ENCODE measurements around the gene CSKMT.

CSKMT gene

DNA sequence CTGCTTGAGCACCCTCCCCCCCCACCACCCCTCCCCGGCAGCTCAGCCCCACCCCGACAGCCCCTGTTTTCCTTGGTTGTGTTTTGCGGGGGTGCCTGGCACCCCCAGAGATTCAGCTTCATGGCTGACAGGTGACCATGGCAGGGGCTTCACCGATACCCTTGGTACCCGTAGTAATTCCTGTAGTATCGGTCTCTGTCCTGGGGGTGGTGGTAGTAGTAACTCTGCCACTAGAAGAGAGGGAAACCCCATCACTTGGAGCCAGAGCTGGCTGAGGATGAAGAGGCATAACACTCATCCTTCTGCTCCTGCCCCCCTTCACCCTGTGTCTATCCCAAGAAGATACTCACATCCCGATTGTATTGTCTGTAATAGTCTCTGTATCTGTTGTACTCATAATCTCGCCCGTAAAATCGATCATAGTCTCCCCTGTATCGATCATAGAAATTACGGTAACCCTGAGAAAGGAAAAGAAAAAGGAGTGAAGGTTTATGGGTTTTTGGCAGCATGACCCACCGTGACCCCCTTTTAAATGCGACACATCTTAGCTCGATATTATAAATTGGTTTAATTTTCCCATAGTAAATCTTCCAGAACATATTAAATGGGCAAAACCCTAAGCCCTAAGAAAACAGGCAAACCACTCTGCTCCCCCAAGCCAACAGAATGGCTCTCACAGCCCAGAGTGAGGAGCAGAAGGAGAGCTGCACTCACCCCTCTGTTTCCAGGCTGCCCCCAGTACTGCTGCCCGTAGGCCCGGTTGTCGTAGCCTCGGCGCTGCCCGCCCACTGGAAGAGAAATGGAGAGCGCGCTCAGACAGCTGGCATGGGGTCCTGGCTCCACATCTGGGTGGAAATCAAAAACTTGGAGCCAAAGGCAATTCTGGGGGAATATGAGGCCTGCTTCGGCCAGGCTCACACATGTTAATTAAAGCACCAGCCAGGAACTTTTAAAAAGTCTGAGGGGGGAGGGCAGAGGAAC is 50.3 kb downstream of the CSKMT start:
- TF ChIP-seq, protein P1, sequence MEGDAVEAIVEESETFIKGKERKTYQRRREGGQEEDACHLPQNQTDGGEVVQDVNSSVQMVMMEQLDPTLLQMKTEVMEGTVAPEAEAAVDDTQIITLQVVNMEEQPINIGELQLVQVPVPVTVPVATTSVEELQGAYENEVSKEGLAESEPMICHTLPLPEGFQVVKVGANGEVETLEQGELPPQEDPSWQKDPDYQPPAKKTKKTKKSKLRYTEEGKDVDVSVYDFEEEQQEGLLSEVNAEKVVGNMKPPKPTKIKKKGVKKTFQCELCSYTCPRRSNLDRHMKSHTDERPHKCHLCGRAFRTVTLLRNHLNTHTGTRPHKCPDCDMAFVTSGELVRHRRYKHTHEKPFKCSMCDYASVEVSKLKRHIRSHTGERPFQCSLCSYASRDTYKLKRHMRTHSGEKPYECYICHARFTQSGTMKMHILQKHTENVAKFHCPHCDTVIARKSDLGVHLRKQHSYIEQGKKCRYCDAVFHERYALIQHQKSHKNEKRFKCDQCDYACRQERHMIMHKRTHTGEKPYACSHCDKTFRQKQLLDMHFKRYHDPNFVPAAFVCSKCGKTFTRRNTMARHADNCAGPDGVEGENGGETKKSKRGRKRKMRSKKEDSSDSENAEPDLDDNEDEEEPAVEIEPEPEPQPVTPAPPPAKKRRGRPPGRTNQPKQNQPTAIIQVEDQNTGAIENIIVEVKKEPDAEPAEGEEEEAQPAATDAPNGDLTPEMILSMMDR (IDR thresholded peaks at IDR 0.05; ENCODE audit: borderline replicate concordance, insufficient read depth, low read depth, low read length), result no peak

DNA sequence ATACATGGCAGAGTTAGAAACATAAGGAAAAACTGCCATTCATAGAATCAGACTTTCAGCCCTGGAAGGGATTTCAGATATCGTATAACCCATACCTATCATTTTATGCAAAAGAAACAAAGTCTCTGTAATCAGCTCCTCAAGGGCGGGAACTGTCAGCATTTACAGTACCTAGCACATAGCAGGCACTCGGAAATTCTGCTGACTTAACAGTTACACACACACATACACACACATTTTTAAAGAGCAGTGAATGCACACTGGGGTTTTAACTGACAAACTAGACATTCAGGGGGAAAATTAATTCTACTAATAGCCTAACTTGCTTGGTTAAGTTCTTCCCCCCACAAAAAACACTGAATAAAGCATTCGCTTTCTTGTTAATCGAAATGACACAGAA is 51.1 kb downstream of the CSKMT start:
- no peak overlapping the region for H3K4me3 ChIP-seq (ENCODE audit: low read depth, low read length)
- TF ChIP-seq, protein P1 (IDR thresholded peaks at IDR 0.05; ENCODE audit: borderline replicate concordance, insufficient read depth, low read depth, low read length), result no peak

More for the DNA sequence above, 50.3 kb downstream of the CSKMT start:
- no peak overlapping the region for H3K4me3 ChIP-seq (ENCODE audit: low read depth, low read length)

DNA sequence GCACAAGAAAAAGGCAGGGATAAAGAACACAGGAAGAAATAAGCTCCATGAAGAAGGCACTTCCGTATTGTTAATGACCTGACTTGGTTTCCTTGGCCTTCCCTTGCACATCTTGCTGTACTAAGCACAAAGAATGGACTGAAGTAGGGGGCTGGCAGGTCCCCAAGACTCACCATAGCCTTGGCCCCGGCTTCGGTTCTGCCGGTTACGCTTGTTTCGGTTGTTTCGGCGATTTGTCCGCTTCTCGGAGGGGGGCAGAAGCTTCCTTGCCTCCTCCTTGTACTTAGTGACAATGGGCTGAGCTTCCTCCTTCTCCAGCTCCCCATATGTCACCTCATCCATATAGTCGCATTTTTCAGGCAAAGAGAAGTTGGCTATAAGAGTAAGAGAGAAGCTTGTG is 51.7 kb downstream of the CSKMT start:
- H3K4me3 ChIP-seq (ENCODE audit: low read depth, low read length), result no peak overlapping the region
- TF ChIP-seq, protein P1 (IDR thresholded peaks at IDR 0.05; ENCODE audit: borderline replicate concordance, insufficient read depth, low read depth, low read length), result no peak
